HTR-8/SVneo (cell line): Measurements from ENCODE around the gene FZD8.
"Not testable (repeated sequence)": the region's sequence is repeated elsewhere in the genome, so short reads cannot be mapped to it uniquely, and the experiment has no call there.

ENCODE experiments used
- DNase-seq: peaks from one replicate; pipeline ENCODE4 v3.0.0; 2011; ENCODE audit warnings: low spot score, mixed read lengths; ENCODE audit not compliant: insufficient read length
- FAIRE-seq: peaks from 2 replicates; lab custom pipeline; 2011; peaks lifted over from hg19 to GRCh38; lab: Jason Lieb, UNC

Gene FZD8, protein sequence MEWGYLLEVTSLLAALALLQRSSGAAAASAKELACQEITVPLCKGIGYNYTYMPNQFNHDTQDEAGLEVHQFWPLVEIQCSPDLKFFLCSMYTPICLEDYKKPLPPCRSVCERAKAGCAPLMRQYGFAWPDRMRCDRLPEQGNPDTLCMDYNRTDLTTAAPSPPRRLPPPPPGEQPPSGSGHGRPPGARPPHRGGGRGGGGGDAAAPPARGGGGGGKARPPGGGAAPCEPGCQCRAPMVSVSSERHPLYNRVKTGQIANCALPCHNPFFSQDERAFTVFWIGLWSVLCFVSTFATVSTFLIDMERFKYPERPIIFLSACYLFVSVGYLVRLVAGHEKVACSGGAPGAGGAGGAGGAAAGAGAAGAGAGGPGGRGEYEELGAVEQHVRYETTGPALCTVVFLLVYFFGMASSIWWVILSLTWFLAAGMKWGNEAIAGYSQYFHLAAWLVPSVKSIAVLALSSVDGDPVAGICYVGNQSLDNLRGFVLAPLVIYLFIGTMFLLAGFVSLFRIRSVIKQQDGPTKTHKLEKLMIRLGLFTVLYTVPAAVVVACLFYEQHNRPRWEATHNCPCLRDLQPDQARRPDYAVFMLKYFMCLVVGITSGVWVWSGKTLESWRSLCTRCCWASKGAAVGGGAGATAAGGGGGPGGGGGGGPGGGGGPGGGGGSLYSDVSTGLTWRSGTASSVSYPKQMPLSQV

DNA sequence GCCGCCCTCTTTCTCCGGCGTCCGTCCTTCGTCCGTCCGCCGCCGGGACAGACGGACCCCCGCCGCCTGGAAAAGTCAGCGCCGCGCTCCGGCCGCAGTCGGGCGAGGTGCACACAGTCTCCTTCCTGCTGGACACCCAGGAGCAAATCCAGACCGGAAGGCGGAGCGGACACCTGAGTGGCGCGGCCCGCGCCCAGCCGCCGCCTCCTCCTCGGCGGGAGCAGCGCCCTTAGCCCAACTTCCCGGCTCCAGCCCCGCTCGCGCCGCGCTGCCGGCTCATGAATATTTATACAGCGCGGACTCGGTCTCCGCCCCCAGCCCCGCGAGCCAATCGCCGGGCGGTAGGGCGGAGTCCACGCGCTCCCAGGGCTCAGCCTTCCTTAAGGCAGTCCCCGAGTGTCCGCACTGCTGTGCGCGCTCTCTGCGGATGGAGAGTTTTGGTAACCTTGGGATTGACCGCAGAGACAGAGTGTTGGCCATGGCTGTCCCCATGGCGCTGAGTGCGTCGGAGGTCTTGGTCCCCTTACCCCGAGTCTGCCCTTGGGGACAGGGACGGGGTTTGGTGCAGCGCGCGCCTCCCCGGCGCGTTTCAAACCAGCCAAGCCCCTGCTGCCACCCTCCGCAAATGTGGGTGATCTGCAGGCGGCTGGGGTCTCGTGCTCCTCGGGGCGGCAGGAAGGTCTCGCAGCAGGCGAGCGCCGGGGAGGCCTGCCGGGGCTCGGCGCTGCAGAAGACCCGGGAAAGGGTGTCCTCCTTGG lies at the start of gene FZD8:
TSS of gene FZD8 (minus strand) at position 262 of the 758 bp plus-strand sequence. CDS start 867 bp downstream, outside the sequence.
- FAIRE-seq, result peak; percentile 90
- peak; percentile 93 for DNase-seq

DNA sequence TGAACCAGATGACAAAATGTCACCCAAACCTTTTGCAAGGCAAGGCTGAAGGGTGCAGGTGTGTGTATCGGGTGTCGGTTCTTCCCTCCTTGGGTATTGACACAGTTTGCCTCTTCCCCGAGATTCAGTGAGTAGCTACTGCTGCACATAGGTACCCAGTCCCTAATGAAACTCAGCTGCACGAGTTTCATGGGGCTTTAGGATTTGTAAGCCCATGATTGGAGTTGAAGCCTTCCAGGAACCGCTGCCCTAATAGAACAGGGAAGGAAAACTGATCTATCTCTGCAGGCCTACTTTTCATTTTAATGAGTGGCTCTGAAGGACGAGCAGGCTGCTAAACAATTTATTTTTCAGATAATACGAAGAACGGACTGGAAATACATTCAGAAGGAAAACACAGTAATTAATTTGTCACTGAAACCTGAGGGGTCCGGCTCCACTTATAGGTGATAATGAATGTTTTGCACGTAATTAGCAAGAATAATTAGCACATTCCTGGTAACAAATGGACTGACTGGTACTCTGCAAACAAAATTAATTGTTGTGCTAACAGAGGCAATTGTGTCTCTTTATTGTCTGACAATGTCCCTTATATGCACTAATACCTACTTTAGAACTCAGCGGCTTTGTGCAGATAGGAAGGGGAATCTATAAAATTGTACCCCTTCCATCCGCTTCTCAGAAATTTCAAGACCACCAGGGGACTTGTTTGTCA lies 49.6 kb upstream of the FZD8 start:
- no peak for DNase-seq
- FAIRE-seq, result no peak

DNA sequence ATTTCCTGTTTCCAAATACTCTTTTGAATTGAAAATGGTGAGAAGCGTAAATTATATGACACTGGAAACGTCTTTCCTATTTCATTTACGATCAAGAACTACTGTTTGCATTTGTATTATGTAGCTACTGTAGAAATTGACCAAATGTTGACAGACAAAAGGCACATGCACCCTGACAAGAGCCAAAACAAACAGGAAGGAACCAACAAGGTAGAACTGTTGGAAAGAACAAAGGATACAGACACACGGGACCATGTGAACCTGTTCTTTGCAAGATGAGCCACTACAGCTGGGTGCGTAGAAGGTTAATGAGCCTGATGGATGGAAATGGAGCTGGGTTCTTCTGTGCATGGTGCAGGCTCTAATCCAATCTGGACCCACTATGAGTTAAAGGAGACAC lies 48.4 kb upstream of the FZD8 start:
- DNase-seq (no peak), FAIRE-seq (no peak)

DNA sequence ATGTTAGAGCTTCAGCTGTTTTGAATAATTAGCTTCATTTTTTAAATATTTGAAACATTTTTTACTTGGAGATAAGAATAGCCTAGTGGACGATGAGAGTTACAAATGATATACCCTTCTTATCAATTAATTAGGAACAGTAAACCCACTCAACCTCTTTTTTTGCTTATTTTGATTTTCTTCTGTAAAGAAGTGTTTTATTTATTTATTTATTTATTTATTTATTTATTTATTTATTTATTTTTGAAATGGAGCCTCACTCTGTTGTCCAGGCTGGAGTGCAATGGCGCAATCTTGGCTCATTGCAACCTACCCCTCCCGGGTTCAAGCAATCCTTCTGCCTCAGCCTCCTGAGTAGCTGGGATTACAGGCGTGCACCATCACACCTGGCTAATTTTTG lies 43.8 kb upstream of the FZD8 start:
- not testable (repeated sequence) for DNase-seq, FAIRE-seq

DNA sequence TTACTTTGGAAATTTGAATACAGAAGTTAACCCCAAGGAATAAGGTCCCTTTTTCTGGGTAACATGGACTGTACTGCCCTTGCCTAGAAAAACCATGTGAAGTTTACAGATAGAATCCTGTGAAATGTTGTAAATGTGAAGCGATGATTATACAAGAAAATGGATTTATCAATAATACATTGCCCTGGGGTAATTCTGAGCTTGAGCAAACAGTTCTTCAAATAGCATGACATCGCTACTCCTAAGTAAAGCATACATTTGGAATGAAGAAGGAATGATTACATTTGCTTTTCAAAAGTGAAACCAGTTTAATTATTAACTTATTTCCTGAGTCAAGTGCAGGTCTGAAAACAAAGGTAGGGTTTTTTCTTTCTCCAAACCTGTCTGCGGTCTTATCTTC lies 43.3 kb upstream of the FZD8 start:
- FAIRE-seq (no peak), DNase-seq (no peak)

DNA sequence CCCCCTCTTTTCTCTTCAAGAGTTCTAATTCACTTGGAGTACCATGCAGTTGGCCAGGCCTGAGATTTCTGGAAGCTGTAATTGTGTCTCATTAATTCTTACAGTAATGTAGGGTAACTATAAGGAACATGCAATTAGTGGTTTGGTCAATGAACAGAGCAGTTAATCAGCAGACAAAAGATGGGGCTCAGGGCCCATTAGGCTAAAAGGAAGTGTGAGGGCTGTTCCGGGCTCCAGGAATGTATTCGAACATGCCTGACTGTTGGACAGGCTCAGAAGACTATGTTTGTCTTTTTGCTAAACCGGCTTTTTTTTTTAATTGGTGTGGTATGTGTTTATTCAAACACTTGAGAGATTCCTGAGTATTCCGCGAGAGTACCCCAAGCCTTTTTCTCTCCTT lies 42.5 kb upstream of the FZD8 start:
- DNase-seq (no peak), FAIRE-seq (no peak)

DNA sequence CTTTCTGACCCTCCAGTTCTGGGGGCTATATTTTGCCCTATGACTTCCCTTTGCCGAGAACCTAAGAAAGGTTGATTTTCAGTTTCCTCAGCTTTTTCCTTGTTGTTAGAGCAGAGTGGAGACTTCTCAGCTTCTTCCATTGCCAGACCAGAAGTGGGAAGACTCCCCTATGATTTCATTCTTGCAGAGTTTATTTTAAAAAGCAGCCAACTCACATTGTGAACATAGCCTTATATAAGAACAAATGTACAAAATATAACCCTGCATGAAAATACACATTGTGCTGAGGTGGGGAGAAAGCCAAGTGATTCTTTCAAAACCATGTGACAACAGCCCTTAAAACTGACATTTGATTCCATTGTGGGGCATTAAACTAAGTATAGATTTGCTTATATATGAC lies 33.8 kb upstream of the FZD8 start:
- DNase-seq, result no peak
- FAIRE-seq, result no peak

DNA sequence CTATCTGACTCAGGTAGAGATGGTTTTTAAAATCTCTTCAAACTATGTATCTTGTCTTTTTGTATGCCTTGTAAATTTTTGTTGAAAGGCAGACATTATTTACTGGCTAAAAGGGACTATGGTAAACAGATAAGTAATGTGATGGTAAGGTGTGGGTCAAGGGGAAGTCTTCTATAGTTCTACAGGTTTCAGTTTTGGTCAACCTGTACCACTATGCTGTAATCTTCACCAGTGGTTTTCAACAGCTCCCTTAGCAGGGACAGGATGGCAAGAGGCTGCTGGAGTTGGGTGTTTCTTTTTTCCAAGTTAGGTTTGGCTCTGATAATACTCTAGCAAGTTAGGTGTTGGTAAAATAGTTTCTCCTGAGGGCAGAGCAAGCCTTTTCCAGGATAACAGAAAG lies 32.7 kb upstream of the FZD8 start:
- DNase-seq, result no peak
- no peak for FAIRE-seq

DNA sequence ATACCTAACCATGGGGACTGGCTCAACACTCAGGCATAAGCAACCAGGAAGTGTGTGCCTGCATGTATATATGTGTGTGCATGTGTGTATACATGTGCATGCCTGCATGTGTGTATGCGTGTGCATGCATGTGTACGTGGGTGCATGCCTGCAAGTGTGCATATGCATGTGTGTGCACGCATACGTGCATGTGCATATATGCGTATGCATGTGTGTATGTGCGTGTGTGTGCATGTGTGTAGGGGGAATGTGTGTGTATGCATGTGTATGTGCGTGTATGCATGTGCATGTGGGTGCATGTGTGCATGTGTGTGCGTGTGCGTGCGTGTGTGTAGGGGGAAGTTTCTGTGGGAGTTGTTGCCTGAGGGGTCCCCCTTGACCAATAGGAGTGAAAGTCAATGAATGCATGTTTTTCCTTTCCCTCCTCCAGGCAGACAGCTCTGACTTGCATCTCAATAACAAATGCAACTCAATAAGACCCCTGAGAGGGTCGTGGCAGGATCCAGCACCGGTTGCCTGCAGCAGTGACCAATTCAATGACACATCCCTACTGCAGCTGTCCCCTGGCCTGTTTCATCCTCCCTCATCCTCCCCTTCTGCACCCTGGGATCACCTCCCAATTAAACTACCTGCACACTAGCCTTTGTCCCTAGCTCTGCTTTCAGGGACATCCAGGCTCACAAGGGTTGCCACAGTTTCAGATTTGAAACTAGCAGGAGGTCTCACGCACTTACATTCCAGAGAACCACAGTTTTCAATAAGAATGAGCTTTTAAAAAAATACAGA lies 27.0 kb upstream of the FZD8 start:
- DNase-seq (no peak), FAIRE-seq (peak; percentile 91)

DNA sequence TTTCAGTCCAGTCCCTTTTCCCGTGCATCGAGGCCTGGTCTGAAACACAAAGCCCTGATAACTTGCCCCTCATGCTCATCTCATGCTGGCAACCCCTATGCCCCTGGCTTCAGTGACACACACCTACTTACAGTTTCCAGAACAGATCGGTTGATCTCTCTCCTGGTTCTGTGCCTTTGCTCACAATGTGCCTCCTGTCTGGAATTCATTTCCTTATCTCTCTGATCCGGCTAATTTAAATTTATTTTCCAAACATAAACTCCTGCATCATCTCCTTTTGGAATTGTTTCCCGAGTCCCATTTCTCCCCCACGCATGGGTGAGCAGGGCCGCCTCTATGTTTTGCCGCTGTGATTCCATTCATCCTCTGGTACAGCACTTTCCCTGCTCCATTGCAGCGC lies 25.9 kb upstream of the FZD8 start:
- DNase-seq (no peak), FAIRE-seq (no peak)

DNA sequence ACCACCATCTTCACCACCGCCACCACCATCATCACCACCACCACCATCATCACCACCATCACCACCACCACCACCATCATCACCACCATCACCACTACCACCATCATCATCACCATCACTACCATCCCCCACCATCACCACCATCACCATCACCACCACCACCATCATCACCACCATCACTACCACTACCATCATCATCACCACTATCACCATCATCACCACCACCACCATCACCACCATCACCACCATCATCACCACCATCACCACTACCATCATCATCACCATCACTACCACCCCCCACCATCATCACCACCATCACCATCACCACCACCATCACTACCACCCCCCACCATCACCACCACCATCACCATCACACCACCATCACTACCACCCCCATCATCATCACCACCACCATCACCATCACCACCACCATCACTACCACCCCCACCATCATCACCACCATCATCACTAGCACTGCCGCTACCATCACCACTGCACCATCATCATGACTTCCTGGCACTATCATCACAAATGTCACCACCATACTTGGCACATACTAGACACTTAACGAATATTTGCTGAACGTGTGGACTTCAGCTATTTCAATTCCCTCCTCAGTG lies 25.3 kb upstream of the FZD8 start:
- DNase-seq (no peak), FAIRE-seq (peak; percentile 100)

DNA sequence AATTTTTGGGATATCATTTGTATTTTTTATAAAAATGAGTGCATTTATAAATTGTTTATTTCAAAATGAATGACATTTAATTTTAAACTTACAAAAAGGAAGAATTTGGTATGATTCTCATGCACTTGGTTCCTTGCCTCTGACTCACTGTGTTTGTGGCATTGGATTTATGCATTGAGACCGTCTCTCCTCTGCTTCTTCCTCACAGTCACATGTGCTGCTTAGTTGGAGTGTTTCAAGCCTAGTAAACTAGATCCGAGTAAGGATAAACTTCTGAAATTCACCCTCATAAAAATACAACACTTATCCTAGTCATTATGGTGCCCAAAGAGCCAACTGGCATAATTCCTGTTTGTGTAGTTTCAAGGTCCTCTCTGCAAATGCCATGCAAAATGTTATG lies 19.1 kb upstream of the FZD8 start:
- no peak for DNase-seq
- FAIRE-seq, result no peak

DNA sequence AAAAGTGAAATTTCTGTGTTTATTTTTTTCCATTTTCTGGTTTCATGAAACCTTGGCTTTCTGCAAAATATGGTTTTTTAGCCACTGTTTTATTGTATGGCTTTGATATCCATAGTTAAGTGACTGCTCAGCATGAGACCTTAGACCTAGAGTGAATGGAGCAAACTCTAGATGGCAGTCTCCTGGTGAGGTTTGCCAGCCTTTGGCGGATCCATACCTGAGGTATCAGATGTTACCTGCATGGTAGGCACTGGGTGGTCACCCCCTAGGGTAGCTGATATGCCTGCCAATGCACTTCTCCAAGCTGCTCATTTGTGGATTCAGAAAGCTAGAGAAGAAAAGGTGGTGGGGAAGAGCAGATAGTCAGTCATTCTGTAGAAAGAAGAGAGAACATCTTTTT lies 17.4 kb upstream of the FZD8 start:
- FAIRE-seq, result no peak
- no peak for DNase-seq

DNA sequence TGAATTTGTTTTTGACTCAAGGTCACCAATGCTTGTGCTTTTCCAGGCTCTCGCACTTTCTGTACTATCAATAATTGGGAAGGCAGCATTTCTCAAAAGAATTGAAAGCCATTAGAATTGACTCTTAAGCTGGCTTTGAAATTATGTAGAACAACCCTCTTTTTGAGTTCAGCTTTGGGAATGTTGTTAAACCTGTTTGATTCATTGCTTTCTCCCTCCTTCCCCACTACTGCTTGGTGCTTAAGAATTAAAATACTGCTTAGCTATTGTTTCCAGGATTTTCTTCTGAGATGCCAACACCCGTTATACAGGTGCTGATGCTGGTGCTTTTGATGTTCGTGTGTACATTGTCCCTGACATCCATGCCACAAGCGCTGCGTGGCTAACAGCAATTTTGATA lies 15.5 kb upstream of the FZD8 start:
- FAIRE-seq (no peak), DNase-seq (no peak)

DNA sequence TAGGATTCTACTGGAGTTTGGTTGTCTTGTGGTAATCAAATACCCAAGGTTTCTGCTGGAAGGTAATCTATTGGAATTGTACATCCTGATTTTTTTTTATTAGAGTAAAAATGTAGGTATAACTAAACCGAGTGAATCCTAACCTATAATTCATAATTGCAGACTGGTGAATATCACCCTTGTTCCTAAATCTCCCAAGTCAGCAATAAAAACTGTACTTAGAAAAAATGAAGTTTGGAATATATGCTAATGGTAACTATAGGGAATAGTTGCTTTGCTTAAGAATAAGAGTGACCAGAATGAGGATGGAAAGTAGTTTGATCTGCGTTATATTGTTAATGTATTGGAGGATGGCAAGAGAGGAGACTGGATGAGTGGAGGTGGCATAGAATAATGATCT lies 10.7 kb upstream of the FZD8 start:
- DNase-seq, result no peak
- FAIRE-seq, result no peak

DNA sequence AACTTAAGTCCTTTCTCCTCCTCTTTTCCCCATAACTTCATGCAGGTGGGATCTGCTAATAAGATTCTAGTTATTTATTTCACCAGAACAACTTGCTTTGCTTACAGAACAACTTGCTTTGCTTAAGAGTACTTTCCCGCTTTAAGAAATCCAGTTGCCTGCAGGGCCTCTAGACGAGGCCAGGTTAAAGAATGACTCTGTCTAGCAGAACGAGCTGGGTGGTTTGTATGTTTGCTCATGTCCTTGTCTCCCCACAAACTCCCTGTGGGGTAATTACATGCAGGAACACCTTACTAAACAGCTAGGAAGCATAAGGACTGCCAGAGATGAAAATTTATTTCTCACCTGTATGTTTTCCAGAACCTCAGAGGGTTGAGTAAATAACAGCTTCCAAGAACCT lies 8.8 kb upstream of the FZD8 start:
- no peak for DNase-seq
- FAIRE-seq, result no peak

DNA sequence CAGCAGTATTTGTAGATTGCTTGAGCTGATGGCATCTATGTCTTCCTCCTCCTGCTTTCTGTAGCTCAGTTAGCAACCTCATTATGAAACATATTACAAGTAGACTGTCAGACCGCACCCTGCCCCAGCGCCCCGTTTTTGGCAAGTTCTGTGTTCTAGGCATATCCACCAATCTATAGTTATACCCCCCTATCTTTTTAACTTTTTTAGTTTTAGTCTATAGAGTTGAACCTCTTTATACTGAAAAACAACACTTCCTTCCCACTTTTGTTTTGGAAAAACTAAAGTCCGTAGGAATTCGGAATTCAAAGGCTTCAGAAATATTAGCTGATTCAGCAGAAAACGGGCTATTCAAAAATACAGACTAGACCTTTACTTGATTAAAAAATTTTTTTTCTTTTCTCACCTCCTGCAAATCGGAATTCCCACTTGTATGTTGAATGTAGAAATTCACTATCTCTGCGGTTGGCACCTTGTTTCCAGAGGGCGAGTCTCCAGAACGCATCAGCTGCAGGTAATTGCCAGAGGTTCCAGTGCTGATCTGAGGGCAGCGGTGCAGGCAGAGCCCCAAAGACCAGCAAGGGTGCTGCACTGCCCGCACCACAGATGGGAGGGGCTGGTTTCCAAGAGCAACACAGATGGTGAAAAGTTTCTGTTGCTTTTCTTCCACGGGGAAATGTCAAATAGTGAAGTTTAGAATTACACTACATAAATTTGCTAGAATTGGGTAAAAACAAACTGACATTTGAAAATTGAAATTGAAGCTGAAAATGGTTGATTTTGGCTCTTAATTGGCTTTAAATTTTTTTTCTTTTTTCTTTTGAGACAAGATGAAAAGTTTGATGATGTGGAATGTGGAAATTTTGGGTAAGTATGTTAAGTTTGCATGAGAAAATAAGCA lies 2.2 kb upstream of the FZD8 start:
- DNase-seq (no peak), FAIRE-seq (no peak)
